Epithelial cell of prostate (primary cell): Measurements from ENCODE around the gene LACC1.

Experiments
- DNase-seq: peaks from one replicate; pipeline ENCODE4 v3.0.0-alpha.2; 2011; ENCODE audit warnings: low read depth, low spot score
- H3K27ac ChIP-seq: fragments of 450-650 bp; 2 replicates; pipeline ENCODE4 v1.5.1; 2017; ENCODE audit warnings: mild to moderate bottlenecking

The LACC1 gene

DNA sequence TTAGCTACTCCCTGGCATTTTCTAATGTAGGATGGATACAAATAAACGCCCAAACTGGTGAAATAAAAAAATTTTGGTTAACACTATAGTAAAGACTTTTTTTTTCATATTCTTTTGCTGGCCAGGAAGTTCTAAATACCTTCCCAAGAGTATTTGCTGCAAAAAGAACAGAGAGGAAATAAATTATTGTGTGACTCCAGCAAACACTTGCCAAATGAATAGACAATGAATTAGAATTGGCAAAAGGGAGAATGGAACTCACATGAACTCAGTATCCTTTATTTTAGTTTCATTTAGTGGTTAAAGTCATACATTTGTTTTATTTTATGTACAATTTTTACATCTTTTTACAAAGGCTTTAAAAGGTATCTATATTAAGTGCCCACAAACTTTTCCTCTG lies 58.1 kb downstream of the LACC1 start:
- DNase-seq = no peak
- H3K27ac ChIP-seq = no peak overlapping the region

DNA sequence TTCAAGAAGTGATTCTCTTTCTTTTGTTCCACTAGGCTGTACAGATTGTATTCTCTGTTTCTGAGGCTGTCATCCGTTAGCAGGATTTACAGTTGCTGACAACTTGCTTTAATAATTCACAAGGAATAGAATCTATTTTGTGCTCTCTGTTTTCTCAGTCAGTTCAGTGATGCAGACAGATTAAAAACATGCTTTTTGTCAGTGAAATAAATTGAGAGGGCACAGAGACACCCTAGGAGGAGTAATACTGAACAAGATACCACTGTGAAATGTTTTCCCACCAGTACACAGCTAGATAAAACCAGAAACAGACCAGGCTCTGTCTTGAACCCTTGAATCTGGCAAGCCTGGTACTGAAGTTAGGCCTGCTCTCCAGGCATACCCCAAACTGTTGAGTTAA lies 58.7 kb downstream of the LACC1 start:
- no peak overlapping the region for H3K27ac ChIP-seq
- DNase-seq = no peak

DNA sequence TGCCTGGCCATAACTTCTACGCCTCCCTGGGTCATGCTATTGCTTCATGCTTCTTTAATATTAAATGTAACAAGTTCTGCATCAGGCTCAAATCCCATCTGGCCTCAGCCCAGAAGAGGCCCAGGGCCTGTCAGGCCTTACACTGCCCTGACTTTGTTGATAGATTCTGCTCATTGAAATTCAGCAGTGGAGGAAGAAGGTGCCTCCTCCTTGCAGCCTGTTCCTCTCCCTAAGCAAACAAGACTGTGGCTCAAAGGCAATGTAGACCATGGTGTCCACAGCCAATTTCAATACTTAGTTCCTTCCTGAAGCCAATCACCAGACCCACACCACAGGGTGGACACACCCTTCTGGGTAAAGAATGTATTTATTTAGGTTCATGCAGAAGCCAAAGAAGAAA lies 59.4 kb downstream of the LACC1 start:
- no peak for DNase-seq
- H3K27ac ChIP-seq = no peak overlapping the region

DNA sequence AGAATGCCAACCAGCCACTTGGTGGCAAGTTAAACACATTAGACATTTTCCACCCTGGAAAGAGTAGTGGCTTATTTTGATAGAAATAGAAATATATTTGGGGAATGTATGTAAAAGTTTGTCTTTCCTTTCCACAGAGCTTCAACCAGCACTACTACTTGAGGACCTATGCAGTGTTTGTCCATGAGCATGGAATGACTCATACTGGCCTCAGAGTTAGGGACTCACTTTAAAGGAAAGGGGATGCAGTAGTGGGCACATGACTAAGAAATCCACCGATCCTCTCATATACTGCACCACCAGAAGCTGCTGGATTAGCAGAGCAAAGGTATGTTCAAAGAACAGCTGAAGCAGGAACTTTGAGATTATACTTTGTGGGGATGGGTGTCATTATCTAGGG lies 62.6 kb downstream of the LACC1 start:
- no peak for DNase-seq

More for the DNA sequence above, 62.6 kb downstream of the LACC1 start:
- H3K27ac ChIP-seq = no peak overlapping the region
